ENCODE data around the gene SERPINB8.

DNA sequence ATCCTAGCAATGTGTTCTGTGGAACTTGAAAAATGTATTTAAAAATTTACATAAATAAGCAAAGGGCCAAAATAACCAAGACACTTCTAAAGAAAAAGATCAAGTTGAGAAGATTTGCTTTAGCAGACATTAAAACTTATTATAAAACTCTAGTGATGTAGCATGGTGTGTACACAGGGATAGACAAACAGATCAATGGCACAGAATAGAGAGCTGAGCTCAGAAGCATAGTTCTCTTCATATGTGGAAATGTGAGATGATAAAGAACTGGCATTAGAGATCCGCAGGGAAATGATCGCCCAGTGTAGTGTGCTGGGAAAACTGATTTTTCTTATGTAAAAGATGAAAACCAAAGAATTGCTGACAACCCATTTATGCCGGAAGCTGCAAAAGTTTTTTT, 39.4 kb downstream of the SERPINB8 start:
- TF ChIP-seq, protein P1, sequence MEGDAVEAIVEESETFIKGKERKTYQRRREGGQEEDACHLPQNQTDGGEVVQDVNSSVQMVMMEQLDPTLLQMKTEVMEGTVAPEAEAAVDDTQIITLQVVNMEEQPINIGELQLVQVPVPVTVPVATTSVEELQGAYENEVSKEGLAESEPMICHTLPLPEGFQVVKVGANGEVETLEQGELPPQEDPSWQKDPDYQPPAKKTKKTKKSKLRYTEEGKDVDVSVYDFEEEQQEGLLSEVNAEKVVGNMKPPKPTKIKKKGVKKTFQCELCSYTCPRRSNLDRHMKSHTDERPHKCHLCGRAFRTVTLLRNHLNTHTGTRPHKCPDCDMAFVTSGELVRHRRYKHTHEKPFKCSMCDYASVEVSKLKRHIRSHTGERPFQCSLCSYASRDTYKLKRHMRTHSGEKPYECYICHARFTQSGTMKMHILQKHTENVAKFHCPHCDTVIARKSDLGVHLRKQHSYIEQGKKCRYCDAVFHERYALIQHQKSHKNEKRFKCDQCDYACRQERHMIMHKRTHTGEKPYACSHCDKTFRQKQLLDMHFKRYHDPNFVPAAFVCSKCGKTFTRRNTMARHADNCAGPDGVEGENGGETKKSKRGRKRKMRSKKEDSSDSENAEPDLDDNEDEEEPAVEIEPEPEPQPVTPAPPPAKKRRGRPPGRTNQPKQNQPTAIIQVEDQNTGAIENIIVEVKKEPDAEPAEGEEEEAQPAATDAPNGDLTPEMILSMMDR (IDR thresholded peaks at IDR 0.05; ENCODE audit: insufficient read depth, low read depth, low read length), result no peak
- no peak for TF ChIP-seq EZH2 (IDR thresholded peaks at IDR 0.05; ENCODE audit: insufficient read depth, low read length)
